NCI-H146 treated with DMSO at 0.1 percent for 48 hours (cell line): ENCODE data around the gene RPN2.

Experiments used
- DNase-seq: peaks from one replicate; lab custom pipeline; 2025; ENCODE audit not compliant: unreplicated experiment; lab: John Stamatoyannopoulos, UW

Gene RPN2

GRCh38 chr20:37209193-37209592 lies 30.1 kb downstream of the RPN2 start:
- no peak for DNase-seq

GRCh38 chr20:37209661-37210314 lies 30.7 kb downstream of the RPN2 start:
- no peak for DNase-seq

DNA sequence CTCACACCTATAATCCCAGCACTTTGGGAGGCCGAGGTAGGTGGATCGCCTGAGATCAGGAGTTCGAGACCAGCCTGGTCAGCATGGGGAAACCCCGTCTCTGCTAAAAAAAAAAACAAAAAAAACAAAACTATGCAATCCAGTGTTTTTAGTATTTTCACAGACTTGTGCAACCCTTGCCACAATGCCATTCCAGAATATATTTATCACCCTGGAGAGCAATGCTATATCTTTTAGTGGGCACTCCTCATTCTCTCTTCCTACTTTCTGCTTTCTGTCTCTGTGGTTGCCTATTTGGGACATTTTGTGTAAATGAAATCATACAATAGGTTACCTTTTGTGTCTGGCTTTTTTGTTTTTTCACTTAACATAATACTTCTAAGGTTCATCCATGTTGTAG lies 39.3 kb downstream of the RPN2 start:
- no peak for DNase-seq

GRCh38 chr20:37218976-37219375 lies 39.8 kb downstream of the RPN2 start:
- DNase-seq = no peak

DNA sequence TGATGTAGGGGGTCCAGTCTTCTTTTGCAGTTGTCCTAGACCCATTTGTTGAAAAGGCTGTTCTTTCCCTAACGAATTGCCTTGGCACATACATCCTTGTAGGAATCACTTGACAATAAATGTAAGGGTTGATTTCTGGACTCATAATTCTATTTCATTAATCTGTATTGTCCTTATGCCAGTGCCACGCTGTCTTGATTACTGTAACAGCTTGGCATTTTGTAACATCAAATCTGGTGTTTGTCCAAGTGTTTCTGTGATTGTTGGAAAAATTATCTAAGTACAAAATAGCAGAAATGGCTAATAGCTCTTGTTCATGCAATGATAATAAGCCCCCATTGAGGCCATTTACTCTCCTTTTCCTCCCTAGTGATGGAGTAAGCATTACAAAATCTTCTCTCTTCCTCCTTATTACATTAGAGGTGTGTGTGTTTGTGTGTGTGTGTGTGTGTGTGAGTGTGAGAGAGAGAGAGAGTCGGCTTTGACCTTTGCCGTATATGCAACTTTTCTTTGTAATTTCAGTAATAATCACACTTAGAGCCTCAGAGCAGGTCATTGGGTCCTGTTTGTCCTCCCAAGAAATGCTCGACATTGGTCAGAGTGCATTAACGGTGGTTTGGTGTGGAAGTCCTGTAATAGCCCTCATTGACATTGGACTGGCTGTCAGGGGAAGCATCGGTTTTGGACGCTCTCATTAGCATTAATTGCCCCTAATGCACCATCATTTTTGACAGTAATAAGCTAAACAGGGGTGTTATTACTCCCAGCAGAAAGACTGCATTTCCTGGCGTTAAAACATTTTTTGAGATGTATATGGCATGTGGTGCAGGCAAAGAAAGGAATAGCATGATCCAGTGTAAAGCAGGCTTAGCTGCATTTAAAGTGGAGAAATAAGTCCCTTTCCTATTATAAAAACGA lies 40.9 kb downstream of the RPN2 start:
- no peak for DNase-seq

DNA sequence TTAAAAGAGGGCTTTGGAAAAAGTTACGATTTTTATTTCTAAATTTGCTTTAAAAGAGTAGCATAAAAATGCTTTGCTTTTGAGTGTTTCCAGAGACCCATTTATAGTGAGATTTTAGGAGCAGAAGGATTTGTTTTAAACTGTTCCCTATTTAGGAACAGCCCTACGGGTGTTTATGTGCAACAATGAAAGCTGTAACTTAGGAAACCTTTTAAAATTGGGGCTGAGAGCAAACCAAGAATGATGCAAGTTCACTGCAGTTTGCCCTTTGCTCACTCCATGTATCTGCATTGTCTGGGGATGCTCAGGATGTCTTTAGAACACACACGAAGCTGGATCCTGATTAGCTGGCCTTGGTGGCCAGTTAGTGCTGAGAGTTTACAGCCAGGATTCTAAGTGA lies 41.6 kb downstream of the RPN2 start:
- DNase-seq = no peak

DNA sequence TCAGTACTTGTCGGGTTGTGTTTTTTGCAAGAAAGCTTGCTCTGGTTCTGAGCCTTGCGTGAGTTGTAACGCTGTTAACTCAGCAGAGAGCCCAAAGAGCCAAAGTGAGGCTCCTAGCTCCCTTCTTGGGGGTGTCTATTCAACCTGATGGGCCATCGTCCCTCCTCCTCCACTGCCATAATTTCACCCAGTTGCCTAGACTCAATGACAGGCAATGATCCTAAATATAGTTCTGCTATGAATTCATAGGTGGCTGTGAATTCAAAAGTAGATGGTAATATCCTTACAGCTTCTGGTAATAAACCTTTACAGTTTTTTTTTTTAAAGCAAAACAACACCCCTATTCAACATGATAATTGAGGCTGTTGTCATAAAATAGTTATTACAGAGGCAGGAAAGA lies 43.0 kb downstream of the RPN2 start:
- no peak for DNase-seq

- DNase-seq = no peak
Observed at GRCh38 chr20:37223053-37223452, 43.9 kb downstream of the RPN2 start.

DNA sequence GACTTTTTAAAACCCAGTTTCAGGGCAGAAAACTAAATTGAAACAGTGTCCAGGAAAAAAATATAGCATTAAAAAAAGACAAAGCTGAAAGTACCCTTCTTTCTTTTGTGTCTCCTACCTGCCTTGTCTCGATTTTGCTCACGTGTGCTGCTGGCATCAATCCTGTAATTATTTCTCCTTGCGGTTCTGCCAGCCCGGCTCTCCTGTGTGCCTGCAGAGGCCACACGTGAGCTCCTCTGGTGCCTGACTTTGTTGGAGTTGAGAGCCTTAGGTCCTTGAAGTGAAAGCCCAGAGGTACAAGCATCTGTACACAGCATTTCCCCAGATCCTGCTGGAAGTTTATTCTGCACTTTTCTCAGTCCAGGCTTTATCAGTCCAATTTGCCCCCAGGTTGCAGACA lies 46.0 kb downstream of the RPN2 start:
- no peak for DNase-seq

GRCh38 chr20:37226889-37227288 lies 47.8 kb downstream of the RPN2 start:
- DNase-seq = no peak

DNA sequence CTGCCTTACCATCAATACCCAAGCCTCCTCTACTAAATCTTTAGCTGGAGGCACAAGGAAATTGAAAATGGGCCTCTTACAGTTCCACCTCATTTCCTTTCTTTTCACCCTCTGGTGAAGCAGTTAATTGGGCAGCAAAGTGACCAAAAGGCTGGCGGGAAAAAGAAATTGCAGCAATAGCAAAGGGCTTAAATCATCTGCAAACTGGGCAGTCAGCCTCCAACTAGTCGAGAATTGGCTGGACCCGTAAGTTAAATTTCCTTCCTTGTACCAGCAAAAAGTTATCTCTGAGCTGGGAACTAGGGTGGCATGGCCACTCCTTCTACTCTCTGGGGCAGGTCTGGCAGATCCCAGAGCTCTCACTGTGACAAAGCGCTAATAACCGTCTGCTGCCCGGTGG lies 49.0 kb downstream of the RPN2 start:
- no peak for DNase-seq

DNA sequence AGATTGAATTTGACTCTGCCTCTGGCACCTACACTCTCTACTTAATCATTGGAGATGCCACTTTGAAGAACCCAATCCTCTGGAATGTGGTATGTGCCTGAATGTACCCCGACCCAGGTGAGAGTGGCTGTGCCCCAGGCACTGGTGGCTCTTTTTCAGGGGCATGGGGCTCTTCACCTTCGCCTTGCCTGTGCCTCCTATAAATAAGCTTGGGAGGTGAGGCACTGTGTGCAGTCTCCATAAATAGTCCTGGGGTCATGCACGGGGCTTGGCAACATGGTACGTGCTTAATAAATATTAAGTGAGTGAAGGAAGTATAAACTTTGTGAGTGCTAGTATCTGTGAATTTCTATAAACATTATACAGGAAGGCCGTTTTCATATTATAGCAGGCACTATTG lies 49.5 kb downstream of the RPN2 start:
- DNase-seq = no peak

- DNase-seq = peak; percentile 75
Observed at GRCh38 chr20:37229357-37229756, 50.2 kb downstream of the RPN2 start.

GRCh38 chr20:37230200-37230599 lies 51.1 kb downstream of the RPN2 start:
- no peak for DNase-seq

DNA sequence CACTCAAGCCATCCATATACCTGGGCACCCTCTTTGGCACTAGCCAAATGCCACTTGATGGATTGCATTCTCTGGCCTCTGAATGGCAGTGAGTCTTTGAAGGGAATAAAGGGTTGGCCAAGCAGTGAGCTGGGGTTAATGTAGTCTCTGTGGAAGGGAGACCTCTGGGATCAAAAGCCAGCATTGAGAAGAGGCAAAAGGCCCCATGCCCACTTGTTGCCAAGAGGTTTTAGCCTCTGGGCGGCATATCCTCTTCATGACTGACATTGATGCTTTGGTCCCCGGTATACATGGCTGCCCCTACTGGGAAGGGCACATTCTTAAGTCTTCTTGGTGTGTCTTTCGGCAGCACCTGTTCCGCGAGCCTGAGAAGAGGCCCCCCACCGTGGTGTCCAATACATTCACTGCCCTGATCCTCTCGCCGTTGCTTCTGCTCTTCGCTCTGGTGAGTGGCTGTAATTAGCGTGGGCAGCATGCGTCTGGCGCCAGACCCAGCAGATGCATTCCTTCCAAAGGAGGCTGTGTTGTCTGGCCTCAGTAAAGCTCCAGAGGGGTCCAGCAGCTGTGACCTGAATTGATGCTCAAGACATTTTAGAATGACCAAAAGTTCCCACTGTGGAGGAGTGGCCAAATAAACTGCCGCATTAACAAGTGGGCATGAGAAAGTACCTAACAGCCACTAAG lies 53.0 kb downstream of the RPN2 start:
- DNase-seq = peak; percentile 74

DNA sequence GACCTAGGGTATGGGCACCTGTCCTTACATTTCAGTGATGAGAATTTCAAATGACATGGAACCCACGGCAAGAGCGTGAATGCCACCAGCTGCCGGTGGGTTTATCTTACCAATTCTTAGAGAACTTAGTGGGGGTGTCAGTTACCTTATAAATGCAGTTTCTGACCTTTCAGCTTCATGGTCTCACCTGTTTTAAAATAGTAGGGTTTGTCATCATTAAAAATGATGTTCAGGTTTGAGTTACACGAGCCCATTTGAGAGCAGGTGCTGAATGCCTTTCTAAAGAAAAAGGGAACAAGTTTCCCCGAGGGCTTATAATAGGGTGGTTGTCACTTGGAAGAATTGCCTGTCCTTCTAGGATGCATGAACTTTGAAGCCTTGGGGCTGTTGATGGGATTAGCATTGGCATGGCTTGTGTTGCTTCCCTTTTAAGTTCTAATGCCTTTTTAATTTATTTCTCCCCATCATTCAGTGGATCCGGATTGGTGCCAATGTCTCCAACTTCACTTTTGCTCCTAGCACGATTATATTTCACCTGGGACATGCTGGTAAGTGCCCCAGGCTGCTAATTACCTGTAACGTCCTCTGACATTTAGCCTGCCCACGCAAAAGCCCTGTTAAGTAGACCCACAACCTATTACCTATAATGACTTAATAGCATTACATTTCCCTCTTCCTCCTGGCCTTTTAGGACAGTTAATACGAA lies 54.6 kb downstream of the RPN2 start:
- peak; percentile 97 for DNase-seq

GRCh38 chr20:37234254-37234581 lies 55.1 kb downstream of the RPN2 start:
- peak; percentile 99 for DNase-seq

- peak; percentile 35 for DNase-seq
Observed at GRCh38 chr20:37235065-37235464, 55.9 kb downstream of the RPN2 start.

DNA sequence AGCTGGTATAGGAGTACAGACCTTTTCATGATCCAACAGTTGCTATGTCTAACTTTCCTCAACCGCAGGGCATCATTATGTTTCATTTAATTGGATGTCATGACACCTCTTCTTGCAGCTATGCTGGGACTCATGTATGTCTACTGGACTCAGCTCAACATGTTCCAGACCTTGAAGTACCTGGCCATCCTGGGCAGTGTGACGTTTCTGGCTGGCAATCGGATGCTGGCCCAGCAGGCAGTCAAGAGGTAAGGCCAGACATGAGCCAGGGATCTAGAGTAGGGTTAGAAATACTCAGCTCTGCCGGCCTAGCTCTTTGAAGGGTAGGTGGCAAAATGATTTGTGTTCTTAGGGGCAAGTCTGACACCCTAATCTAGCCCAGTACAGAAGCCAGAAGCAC lies 57.3 kb downstream of the RPN2 start:
- DNase-seq = no peak

DNA sequence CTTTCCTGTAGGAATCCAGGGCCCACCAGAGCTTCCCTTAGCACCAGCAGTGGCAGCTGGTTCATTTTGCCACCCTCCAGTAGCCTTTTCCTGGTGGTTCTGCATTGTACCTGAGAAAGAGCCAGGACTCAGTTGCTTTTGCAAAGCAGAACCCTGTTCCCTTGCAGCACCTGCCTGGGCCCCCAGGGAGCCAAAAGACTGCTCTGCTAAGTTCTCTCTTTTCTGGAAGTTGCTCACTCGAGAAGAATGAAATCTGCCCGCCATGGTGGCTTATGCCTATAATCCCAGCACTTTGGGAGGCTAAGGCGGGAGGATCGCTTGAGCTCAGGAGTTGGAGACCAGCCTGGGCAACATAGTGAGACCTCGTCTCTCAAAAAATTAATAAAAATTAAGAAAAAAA lies 58.5 kb downstream of the RPN2 start:
- no peak for DNase-seq

GRCh38 chr20:37238426-37238825 lies 59.3 kb downstream of the RPN2 start:
- no peak for DNase-seq
